Middle frontal gyrus (tissue), 1 donor: ENCODE measurements around the gene EFCAB6.

Experiments used
- DNase-seq: peaks from one replicate; pipeline ENCODE4 v3.0.0-alpha.2; 2015; ENCODE audit warnings: low spot score; ENCODE audit errors: extremely low spot score

EFCAB6 gene

GRCh38 chr22:43592476-43592875, 219.6 kb downstream of the EFCAB6 start:
- no peak for DNase-seq

- no peak for DNase-seq
Measured at GRCh38 chr22:43591380-43591779, 220.7 kb downstream of the EFCAB6 start.

- no peak for DNase-seq
Measured at GRCh38 chr22:43587574-43587973, 224.5 kb downstream of the EFCAB6 start.

GRCh38 chr22:43583501-43583900, 228.6 kb downstream of the EFCAB6 start:
- no peak for DNase-seq

GRCh38 chr22:43582394-43582793, 229.7 kb downstream of the EFCAB6 start:
- DNase-seq: no peak

GRCh38 chr22:43580271-43580750, 231.8 kb downstream of the EFCAB6 start:
- no peak for DNase-seq

GRCh38 chr22:43574738-43575137, 237.4 kb downstream of the EFCAB6 start:
- no peak for DNase-seq

- DNase-seq: no peak
Measured at GRCh38 chr22:43572710-43573109, 239.4 kb downstream of the EFCAB6 start.

GRCh38 chr22:43571181-43571580, 240.9 kb downstream of the EFCAB6 start:
- no peak for DNase-seq

GRCh38 chr22:43570531-43571165, 241.5 kb downstream of the EFCAB6 start:
- no peak for DNase-seq

GRCh38 chr22:43569111-43569510, 243.0 kb downstream of the EFCAB6 start:
- DNase-seq: no peak

GRCh38 chr22:43567691-43568324, 244.3 kb downstream of the EFCAB6 start:
- no peak for DNase-seq

- DNase-seq: no peak
Measured at GRCh38 chr22:43566561-43567332, 245.4 kb downstream of the EFCAB6 start.

- DNase-seq: no peak
Measured at GRCh38 chr22:43566021-43566420, 246.1 kb downstream of the EFCAB6 start.

GRCh38 chr22:43564859-43565258, 247.2 kb downstream of the EFCAB6 start:
- DNase-seq: no peak

- DNase-seq: no peak
Measured at GRCh38 chr22:43563571-43563970, 248.5 kb downstream of the EFCAB6 start.

- DNase-seq: no peak
Measured at GRCh38 chr22:43562843-43563242, 249.3 kb downstream of the EFCAB6 start.

GRCh38 chr22:43561415-43562178, 250.5 kb downstream of the EFCAB6 start:
- no peak for DNase-seq

- DNase-seq: no peak
Measured at GRCh38 chr22:43560651-43561050, 251.5 kb downstream of the EFCAB6 start.

- DNase-seq: no peak
Measured at GRCh38 chr22:43555561-43556515, 256.3 kb downstream of the EFCAB6 start.
